LNCaP clone FGC (cell line): ENCODE results near the gene BAZ1A.

Experiments used
- DNase-seq: peaks from one replicate; pipeline ENCODE4 v3.0.0-alpha.2; 2011; ENCODE audit warnings: low read depth
- H3K4me3 ChIP-seq: 2 replicates; pipeline ENCODE4 v1.5.1; 2011; ENCODE audit warnings: mild to moderate bottlenecking, low read depth, low read length, control low read depth
- CTCF ChIP-seq: IDR thresholded peaks from 2 replicates; pipeline ENCODE4 v1.5.1; 2012; ENCODE audit warnings: mild to moderate bottlenecking; ENCODE audit not compliant: control insufficient read depth, insufficient read depth; ENCODE audit errors: extremely low read depth

The BAZ1A gene

GRCh38 chr14:34792598-34792997 lies 82.6 kb downstream of the BAZ1A start:
- no peak for DNase-seq
- H3K4me3 ChIP-seq, result no peak overlapping the region
- no peak for TF ChIP-seq CTCF

GRCh38 chr14:34785223-34786006 lies 89.7 kb downstream of the BAZ1A start:
- H3K4me3 ChIP-seq, result no peak overlapping the region
- DNase-seq, result no peak
- TF ChIP-seq CTCF, result no peak

GRCh38 chr14:34782031-34782430 lies 93.1 kb downstream of the BAZ1A start:
- H3K4me3 ChIP-seq, result no peak overlapping the region

GRCh38 chr14:34781242-34781641 lies 93.9 kb downstream of the BAZ1A start:
- no peak for TF ChIP-seq CTCF
- H3K4me3 ChIP-seq, result no peak overlapping the region
- DNase-seq, result no peak

More at GRCh38 chr14:34782031-34782430, 93.1 kb downstream of the BAZ1A start:
- no peak for DNase-seq
- no peak for TF ChIP-seq CTCF

- no peak for TF ChIP-seq CTCF
- DNase-seq, result no peak
- H3K4me3 ChIP-seq, result no peak overlapping the region
Observed at GRCh38 chr14:34780646-34781045, 94.5 kb downstream of the BAZ1A start.

- DNase-seq, result no peak
- TF ChIP-seq CTCF, result no peak
- H3K4me3 ChIP-seq, result no peak overlapping the region
Observed at GRCh38 chr14:34778744-34779143, 96.4 kb downstream of the BAZ1A start.

GRCh38 chr14:34776611-34777010 lies 98.5 kb downstream of the BAZ1A start:
- no peak for DNase-seq
- TF ChIP-seq CTCF, result no peak
- H3K4me3 ChIP-seq, result no peak overlapping the region
